OCI-LY7 (cell line): Measurements from ENCODE around the gene TBPL1. TPM values are rescaled to one million over a fixed set of nuclear protein-coding genes. Genes with fewer than 3 reads are reported as not detected.

Experiments used
- BruUV-seq: library from RNA; stranded (reverse); fragments of 400-500 nt; replicated peaks from 2 replicates; lab custom pipeline; 2021; lab: Mats Ljungman, UMichigan
- CTCF ChIA-PET: fragments of 300-600 bp; sonication (Branson Sonifier 250); formaldehyde crosslinking; loops from one replicate; lab custom pipeline; 2022; ENCODE audit warnings: antibody characterized with exemption; ENCODE audit not compliant: unreplicated experiment; lab: Charles Lee
- POLR2A ChIA-PET: fragments of 300-600 bp; sonication (Branson Sonifier 250); formaldehyde crosslinking; loops from one replicate; lab custom pipeline; 2022; ENCODE audit warnings: antibody characterized with exemption; lab: Charles Lee
- DNase-seq: peaks from one replicate; pipeline ENCODE4 v3.0.0-alpha.2; 2015; ENCODE audit warnings: low spot score
- H2AFZ ChIP-seq: fragments of 200-600 bp; sonication (generic), shearing (Covaris generic); 2 replicates; pipeline ENCODE4 v1.6.1; 2014; ENCODE audit warnings: mild to moderate bottlenecking, antibody characterized with exemption, low read length, moderate library complexity
- H3K27ac ChIP-seq: fragments of 200-600 bp; sonication (generic); 2 replicates; pipeline ENCODE4 v1.5.1; 2014; ENCODE audit warnings: mixed run types, low read depth, mild to moderate bottlenecking, moderate library complexity, low read length, inconsistent platforms; ENCODE audit not compliant: poor library complexity, severe bottlenecking
- H3K36me3 ChIP-seq: fragments of 200-600 bp; sonication (generic); 2 replicates; pipeline ENCODE4 v1.6.1; 2014; ENCODE audit warnings: mild to moderate bottlenecking, antibody characterized with exemption, low read length, moderate library complexity, mixed read lengths; ENCODE audit not compliant: insufficient read depth
- H3K4me1 ChIP-seq: fragments of 200-600 bp; sonication (generic); 2 replicates; pipeline ENCODE4 v1.5.1; 2014; ENCODE audit warnings: mild to moderate bottlenecking, low read length; ENCODE audit not compliant: insufficient read depth, poor library complexity, severe bottlenecking
- H3K4me2 ChIP-seq: fragments of 200-600 bp; sonication (generic); 2 replicates; pipeline ENCODE4 v1.6.1; 2014; ENCODE audit warnings: mild to moderate bottlenecking, low read length
- H3K4me3 ChIP-seq: fragments of 200-600 bp; sonication (generic); 2 replicates; pipeline ENCODE4 v1.5.1; 2014; ENCODE audit warnings: mild to moderate bottlenecking, low read depth, low read length; ENCODE audit not compliant: poor library complexity, severe bottlenecking
- H3K79me2 ChIP-seq: fragments of 200-600 bp; sonication (generic); 2 replicates; pipeline ENCODE4 v1.6.1; 2016; ENCODE audit warnings: low read depth, mild to moderate bottlenecking, low read length, moderate library complexity, mixed read lengths; ENCODE audit not compliant: insufficient read depth
- H3K9me2 ChIP-seq: fragments of 200-600 bp; sonication (generic); 2 replicates; pipeline ENCODE4 v1.6.1; 2016; ENCODE audit warnings: mild to moderate bottlenecking, low read length, mixed read lengths; ENCODE audit not compliant: insufficient read depth
- H3K9me3 ChIP-seq: fragments of 200-600 bp; sonication (generic); 2 replicates; pipeline ENCODE4 v1.6.1; 2014; ENCODE audit warnings: mild to moderate bottlenecking, mixed run types, low read length, mixed read lengths
- H4K20me1 ChIP-seq: fragments of 200-600 bp; sonication (generic); 2 replicates; pipeline ENCODE4 v1.6.1; 2014; ENCODE audit warnings: mild to moderate bottlenecking, antibody characterized with exemption, low read length, moderate library complexity, mixed read lengths; ENCODE audit not compliant: insufficient read depth
- CTCF ChIP-seq: fragments of 200-600 bp; sonication (generic); conservative IDR thresholded peaks from 2 replicates; pipeline ENCODE4 v1.5.1; 2014; ENCODE audit warnings: mild to moderate bottlenecking, antibody characterized with exemption, low read length, moderate library complexity, mixed read lengths
- EZH2phosphoT487 ChIP-seq: fragments of 200-600 bp; sonication (generic); IDR thresholded peaks from 2 replicates; pipeline ENCODE4 v1.6.1; 2018; ENCODE audit warnings: low read depth, borderline replicate concordance, mild to moderate bottlenecking, mixed run types, antibody characterized with exemption, low read length, moderate library complexity, mixed read lengths
- intact Hi-C: fragments of 100-400 bp; cut with micrococcal nuclease; formaldehyde crosslinking; loops from one replicate; pipeline ENCODE4 v1.10.0; 2022; ENCODE audit not compliant: unreplicated experiment
- small RNA-seq: library from RNA; depleted of rRNA; stranded (forward); fragments of <200 nt; gene quantifications from one replicate; pipeline ENCODE3, GENCODE V24; 2014
- total RNA-seq, 2 experiments: library from RNA; depleted of rRNA in 1 of 2; stranded (reverse); fragments of >200 nt in 1 of 2; shearing (Covaris generic) in 1 of 2; gene quantifications; 2 replicates each; pipeline ENCODE4 v1.2.3, GENCODE V29; 2014 to 2022

TBPL1 gene
- total RNA-seq, 2 experiments from 2014 or later, result 27.8 to 47.7 TPM

GRCh38 chr6:134039116-134039515 is 86.1 kb downstream of the TBPL1 start:
- Histone ChIP-seq H3K9me3 (peaks cover 5% of the 10 kb centered on the region; the same call in 1 of the 2 replicates), H2AFZ (no peak overlapping the region), H3K4me2 (no peak overlapping the region), H4K20me1 (no peaks in the 10 kb centered on the region), H3K9me2 (no peaks in the 10 kb centered on the region), H3K4me1 (peaks cover 45% of the 10 kb centered on the region), H3K36me3 (no peaks in the 10 kb centered on the region), H3K4me3 (no peak overlapping the region), H3K27ac (no peak overlapping the region), H3K79me2 (no peaks in the 10 kb centered on the region)
- DNase-seq, result no peak
- no TSS peak for BruUV-seq
- no peak for TF ChIP-seq CTCF
- no peak for TF ChIP-seq EZH2phosphoT487
- POLR2A ChIA-PET, result interaction anchor here (0.7 kb wide), 2 partner anchors 8 to 63 kb away, joined by 3 read pairs; no protein-coding TSS in a partner anchor
- CTCF ChIA-PET, result no interaction called here
- intact Hi-C loops, result no loop called here

Small RNA genes within 50 kb of the gene (small RNA-seq; reads per million reads assigned to genes)
- not detected for gene AL449363.1

Other genes starting within 250 kb of the TBPL1 start
- gene TCF21, start 64.1 kb upstream of the TBPL1 start, total RNA-seq (2014; rRNA removed; shearing (Covaris generic)), result not detected in 2 replicates
- not detected in 2 replicates for gene TCF21, start 64.1 kb upstream of the TBPL1 start, total RNA-seq (2022)
- gene SLC2A12, start 99.4 kb downstream of the TBPL1 start, total RNA-seq (2014; rRNA removed; shearing (Covaris generic)), result 0.80 and 0.82 TPM in 2 replicates
- 1.1 and 1.3 TPM in 2 replicates for gene SLC2A12, start 99.4 kb downstream of the TBPL1 start, total RNA-seq (2022)